ENCODE results near the gene EDNRA.

Gene EDNRA

GRCh38 chr4:147524601-147525000, 43.7 kb downstream of the EDNRA start:
- TF ChIP-seq CTCF (conservative IDR thresholded peaks at IDR 0.05; ENCODE audit: low read depth, low read length) = no peak
- no peak overlapping the region for H3K4me3 ChIP-seq (IDR thresholded peaks at IDR 0.05; ENCODE audit: insufficient read depth, low read depth, low read length)
- H3K79me2 ChIP-seq (ENCODE audit: insufficient read depth, low read depth) = no peaks in the 10 kb centered on the region
- H3K27me3 ChIP-seq (ENCODE audit: insufficient read depth, low read depth) = no peaks in the 10 kb centered on the region
- no peak overlapping the region for H2AFZ ChIP-seq (ENCODE audit: low read depth)
- no peak overlapping the region for H3K4me2 ChIP-seq
- no peaks in the 10 kb centered on the region for H4K20me1 ChIP-seq (ENCODE audit: insufficient read depth)
- H3K27ac ChIP-seq = no peak overlapping the region
- no peaks in the 10 kb centered on the region for H3K4me1 ChIP-seq (ENCODE audit: low read depth, poor library complexity, severe bottlenecking)
- no peak overlapping the region for H3K9ac ChIP-seq
- H3K36me3 ChIP-seq (ENCODE audit: insufficient read depth) = no peaks in the 10 kb centered on the region

DNA sequence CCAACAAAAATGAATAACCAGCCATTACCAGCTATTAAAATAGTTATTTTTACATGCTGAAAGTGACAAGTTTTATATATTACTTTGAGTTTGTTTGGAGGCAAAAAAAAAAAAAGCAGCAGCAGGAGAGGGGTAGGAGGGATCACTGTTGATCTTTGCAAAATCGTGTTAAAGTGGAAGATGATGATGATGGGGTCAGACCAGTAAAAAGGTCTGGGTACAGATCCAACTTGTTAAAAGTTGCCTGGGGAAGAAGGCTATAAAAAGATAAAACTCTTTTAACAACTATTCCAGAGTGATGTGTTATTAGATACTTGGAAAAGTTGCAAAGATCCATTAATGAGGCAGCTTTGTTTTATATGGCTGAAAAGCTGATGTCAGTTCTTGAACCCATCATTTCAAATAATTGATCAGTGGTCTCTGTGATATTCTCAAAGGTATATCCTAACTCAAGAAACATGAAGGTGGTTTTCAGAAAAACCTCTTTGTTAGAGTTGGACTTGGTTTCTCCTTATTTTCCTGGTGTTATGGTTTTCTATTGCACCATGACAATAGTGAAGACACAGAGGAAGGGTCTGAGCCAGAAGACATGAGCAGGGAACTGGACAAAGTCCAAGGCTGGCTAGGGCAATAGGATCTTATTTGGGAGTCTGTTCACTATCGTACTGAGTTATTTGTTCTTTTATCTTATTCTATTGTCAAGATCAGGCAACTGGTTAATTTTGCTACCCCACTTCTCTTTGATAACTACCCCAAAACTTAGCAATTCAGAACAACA, 44.8 kb downstream of the EDNRA start:
- H3K9ac ChIP-seq = no peak overlapping the region
- H3K4me3 ChIP-seq (IDR thresholded peaks at IDR 0.05; ENCODE audit: insufficient read depth, low read depth, low read length) = no peak overlapping the region
- H4K20me1 ChIP-seq (ENCODE audit: insufficient read depth) = no peaks in the 10 kb centered on the region
- no peaks in the 10 kb centered on the region for H3K79me2 ChIP-seq (ENCODE audit: insufficient read depth, low read depth)
- no peaks in the 10 kb centered on the region for H3K27me3 ChIP-seq (ENCODE audit: insufficient read depth, low read depth)
- H3K36me3 ChIP-seq (ENCODE audit: insufficient read depth) = no peaks in the 10 kb centered on the region
- no peak for TF ChIP-seq CTCF (conservative IDR thresholded peaks at IDR 0.05; ENCODE audit: low read depth, low read length)
- H3K4me1 ChIP-seq (ENCODE audit: low read depth, poor library complexity, severe bottlenecking) = no peaks in the 10 kb centered on the region
- H2AFZ ChIP-seq (ENCODE audit: low read depth) = no peak overlapping the region
- no peak overlapping the region for H3K27ac ChIP-seq
- H3K4me2 ChIP-seq = no peak overlapping the region

DNA sequence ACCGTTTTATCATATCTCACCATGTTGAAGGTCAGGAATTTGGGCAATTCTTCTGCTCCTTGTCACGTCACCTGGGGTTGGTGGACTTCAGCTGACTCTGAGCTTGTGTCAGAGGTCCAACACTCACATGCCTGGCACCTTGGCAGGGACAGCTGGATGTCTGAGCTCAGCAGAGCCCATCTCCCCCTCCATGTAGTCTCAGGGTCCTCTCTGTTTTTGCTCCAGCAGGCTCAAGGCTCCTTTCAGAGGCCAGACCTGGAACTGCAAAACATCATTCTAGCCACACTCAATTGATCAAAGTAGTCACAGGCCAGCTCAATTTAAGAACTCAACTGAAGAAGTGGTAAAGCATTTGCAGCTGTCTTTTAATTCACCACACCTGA, 45.4 kb downstream of the EDNRA start:
- Histone ChIP-seq H3K27ac (no peak overlapping the region), H3K27me3 (ENCODE audit: insufficient read depth, low read depth) (no peaks in the 10 kb centered on the region), H3K9ac (no peak overlapping the region), H3K4me3 (IDR thresholded peaks at IDR 0.05; ENCODE audit: insufficient read depth, low read depth, low read length) (no peak overlapping the region), H3K4me1 (ENCODE audit: low read depth, poor library complexity, severe bottlenecking) (no peaks in the 10 kb centered on the region), H3K4me2 (no peak overlapping the region), H3K79me2 (ENCODE audit: insufficient read depth, low read depth) (no peaks in the 10 kb centered on the region), H4K20me1 (ENCODE audit: insufficient read depth) (no peaks in the 10 kb centered on the region), H2AFZ (ENCODE audit: low read depth) (no peak overlapping the region), H3K36me3 (ENCODE audit: insufficient read depth) (no peaks in the 10 kb centered on the region)
- TF ChIP-seq CTCF (conservative IDR thresholded peaks at IDR 0.05; ENCODE audit: low read depth, low read length) = no peak

DNA sequence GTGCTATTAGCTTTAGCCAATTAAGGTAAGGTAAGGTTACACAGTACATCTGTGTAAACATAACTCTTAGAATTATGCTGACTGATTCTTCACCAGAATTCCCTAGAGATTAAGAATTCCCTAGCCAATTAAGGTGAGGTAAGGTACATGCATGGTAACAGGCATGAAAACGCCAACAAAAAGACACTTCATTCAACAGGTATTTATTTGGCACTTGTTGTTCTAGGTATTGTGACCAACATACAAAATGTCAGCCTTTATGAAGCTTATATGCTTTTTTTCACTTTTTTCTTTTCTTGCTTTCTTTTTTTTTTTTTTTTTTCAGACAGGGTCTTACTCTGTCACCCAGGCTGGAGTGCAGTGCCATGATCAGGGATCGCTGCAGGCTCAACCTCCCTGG, 47.2 kb downstream of the EDNRA start:
- no peaks in the 10 kb centered on the region for H3K27me3 ChIP-seq (ENCODE audit: insufficient read depth, low read depth)
- no peak overlapping the region for H3K4me2 ChIP-seq
- TF ChIP-seq CTCF (conservative IDR thresholded peaks at IDR 0.05; ENCODE audit: low read depth, low read length) = no peak
- H3K79me2 ChIP-seq (ENCODE audit: insufficient read depth, low read depth) = no peaks in the 10 kb centered on the region
- no peak overlapping the region for H3K4me3 ChIP-seq (IDR thresholded peaks at IDR 0.05; ENCODE audit: insufficient read depth, low read depth, low read length)
- no peaks in the 10 kb centered on the region for H3K4me1 ChIP-seq (ENCODE audit: low read depth, poor library complexity, severe bottlenecking)
- no peaks in the 10 kb centered on the region for H4K20me1 ChIP-seq (ENCODE audit: insufficient read depth)
- H3K36me3 ChIP-seq (ENCODE audit: insufficient read depth) = no peaks in the 10 kb centered on the region
- no peak overlapping the region for H3K27ac ChIP-seq
- no peak overlapping the region for H2AFZ ChIP-seq (ENCODE audit: low read depth)
- no peak overlapping the region for H3K9ac ChIP-seq

Measured in KMS-11 (cell line).